ENCODE data around the gene C4orf36. TPM values are rescaled to one million over a fixed set of nuclear protein-coding genes. Genes with fewer than 3 reads are reported as not detected.

The C4orf36 gene
- total RNA-seq = 0.16 TPM in 1 of 2 replicates, not detected in the other

GRCh38 chr4:86891762-86892635 is at the start of gene C4orf36:
TSS of gene C4orf36 (minus strand) at chr4:86892422. CDS start at chr4:86891520, 902 bp downstream.

GRCh38 chr4:86934771-86935565 is 42.7 kb upstream of the C4orf36 start, which contains the start of gene AFF1:
TSS of gene AFF1 (plus strand) at chr4:86935011. CDS start at chr4:86948534, 13,523 bp downstream.

GRCh38 chr4:86848732-86849619 is 43.2 kb downstream of the C4orf36 start, which contains the start of gene SLC10A6:
TSS of gene SLC10A6 (minus strand) at chr4:86849384. CDS start at chr4:86849115, 269 bp downstream.

Other genes starting within 250 kb of the C4orf36 start
- 0.25 and 3.1 TPM in 2 replicates for gene SLC10A6, start 43.0 kb downstream of the C4orf36 start, total RNA-seq
- gene AFF1, start 42.6 kb upstream of the C4orf36 start, total RNA-seq = 17.2 and 53.6 TPM in 2 replicates